SK-N-SH treated with all-trans-retinoic acid at 6 μM for 48 hours (cell line): Measurements from ENCODE around the gene DHX16.

Source experiments
- ARNTL ChIP-seq: fragments of 450-650 bp; formaldehyde crosslinking; IDR thresholded peaks from 2 replicates; pipeline ENCODE4 v1.5.0; 2020; ENCODE audit warnings: low read depth, mild to moderate bottlenecking, moderate library complexity, borderline replicate concordance
- ESRRG ChIP-seq: fragments of 250-450 bp; sonication (Bioruptor Pico); IDR thresholded peaks from 2 replicates; pipeline ENCODE4 v1.6.1; 2021; ENCODE audit warnings: mild to moderate bottlenecking
- GLIS3 ChIP-seq: fragments of 250-450 bp; sonication (Bioruptor Pico); IDR thresholded peaks from 2 replicates; pipeline ENCODE4 v1.5.0; 2020; ENCODE audit warnings: mild to moderate bottlenecking, moderate library complexity
- OSR1 ChIP-seq: fragments of 250-450 bp; sonication (Bioruptor Pico); IDR thresholded peaks from 2 replicates; pipeline ENCODE4 v1.8.0; 2022; ENCODE audit warnings: moderate library complexity, mild to moderate bottlenecking, inconsistent platforms
- RARB ChIP-seq: fragments of 250-450 bp; sonication (Bioruptor Pico); IDR thresholded peaks from 2 replicates; pipeline ENCODE4 v1.8.0; 2021; ENCODE audit warnings: mild to moderate bottlenecking, moderate library complexity
- SNAI2 ChIP-seq: fragments of 250-450 bp; sonication (Bioruptor Pico); IDR thresholded peaks from 2 replicates; pipeline ENCODE4 v1.5.0; 2020; ENCODE audit warnings: mild to moderate bottlenecking, moderate library complexity
- ZFP3 ChIP-seq: fragments of 250-450 bp; sonication (Bioruptor Pico); IDR thresholded peaks from 2 replicates; pipeline ENCODE4 v1.5.0; 2020; ENCODE audit warnings: mild to moderate bottlenecking, moderate library complexity
- ZNF565 ChIP-seq: fragments of 450-650 bp; formaldehyde crosslinking; conservative IDR thresholded peaks from 2 replicates; pipeline ENCODE4 v1.5.0; 2020; ENCODE audit warnings: low read depth, mild to moderate bottlenecking, moderate library complexity
- TF ChIP-seq, protein P1 (sequence below): fragments of 250-450 bp; sonication (Bioruptor Pico); IDR thresholded peaks from 2 replicates; pipeline ENCODE4 v1.5.1; 2021; ENCODE audit warnings: mild to moderate bottlenecking, moderate library complexity
- TF ChIP-seq, protein P2 (sequence below): fragments of 250-450 bp; sonication (Bioruptor Pico); IDR thresholded peaks from 2 replicates; pipeline ENCODE4 v1.5.1; 2020; ENCODE audit warnings: low read depth, mild to moderate bottlenecking, moderate library complexity
- TF ChIP-seq, protein P3 (sequence below): fragments of 250-450 bp; sonication (Bioruptor Pico); IDR thresholded peaks from 2 replicates; pipeline ENCODE4 v1.8.0; 2020; ENCODE audit warnings: mild to moderate bottlenecking, moderate library complexity, borderline replicate concordance

DNA sequence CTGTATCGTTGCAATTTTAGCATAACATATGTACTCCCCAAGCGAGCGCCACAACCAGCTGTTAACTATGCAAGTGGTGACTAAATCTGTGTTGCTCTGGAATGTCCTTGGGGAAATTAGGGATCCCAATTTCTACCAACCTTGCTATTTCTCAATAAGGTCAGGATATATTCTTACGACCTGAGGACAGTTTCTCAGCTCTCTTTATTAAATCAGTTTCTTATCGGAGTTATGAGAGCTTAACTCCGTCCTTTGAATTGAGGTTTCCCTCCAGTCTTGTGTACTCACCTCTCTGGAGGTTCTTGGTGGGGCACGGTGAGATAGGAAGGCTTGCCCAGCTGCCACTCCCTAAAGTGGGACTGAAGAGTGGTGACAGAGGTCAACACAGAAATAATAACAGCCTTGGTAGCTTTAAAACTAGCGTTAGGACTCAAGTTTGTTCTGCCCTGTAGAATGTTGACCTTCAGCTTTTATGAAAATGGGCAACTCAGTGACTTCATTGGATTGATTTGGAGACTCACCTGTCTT is 54.5 kb downstream of the DHX16 start:
- TF ChIP-seq ZFP3 (CRISPR knock-in tag) = no peak
- TF ChIP-seq, protein P1, sequence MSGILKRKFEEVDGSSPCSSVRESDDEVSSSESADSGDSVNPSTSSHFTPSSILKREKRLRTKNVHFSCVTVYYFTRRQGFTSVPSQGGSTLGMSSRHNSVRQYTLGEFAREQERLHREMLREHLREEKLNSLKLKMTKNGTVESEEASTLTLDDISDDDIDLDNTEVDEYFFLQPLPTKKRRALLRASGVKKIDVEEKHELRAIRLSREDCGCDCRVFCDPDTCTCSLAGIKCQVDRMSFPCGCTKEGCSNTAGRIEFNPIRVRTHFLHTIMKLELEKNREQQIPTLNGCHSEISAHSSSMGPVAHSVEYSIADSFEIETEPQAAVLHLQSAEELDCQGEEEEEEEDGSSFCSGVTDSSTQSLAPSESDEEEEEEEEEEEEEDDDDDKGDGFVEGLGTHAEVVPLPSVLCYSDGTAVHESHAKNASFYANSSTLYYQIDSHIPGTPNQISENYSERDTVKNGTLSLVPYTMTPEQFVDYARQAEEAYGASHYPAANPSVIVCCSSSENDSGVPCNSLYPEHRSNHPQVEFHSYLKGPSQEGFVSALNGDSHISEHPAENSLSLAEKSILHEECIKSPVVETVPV = no peak
- no peak for TF ChIP-seq GLIS3 (CRISPR knock-in tag)
- no peak for TF ChIP-seq ARNTL (CRISPR knock-in tag)
- TF ChIP-seq, protein P2, sequence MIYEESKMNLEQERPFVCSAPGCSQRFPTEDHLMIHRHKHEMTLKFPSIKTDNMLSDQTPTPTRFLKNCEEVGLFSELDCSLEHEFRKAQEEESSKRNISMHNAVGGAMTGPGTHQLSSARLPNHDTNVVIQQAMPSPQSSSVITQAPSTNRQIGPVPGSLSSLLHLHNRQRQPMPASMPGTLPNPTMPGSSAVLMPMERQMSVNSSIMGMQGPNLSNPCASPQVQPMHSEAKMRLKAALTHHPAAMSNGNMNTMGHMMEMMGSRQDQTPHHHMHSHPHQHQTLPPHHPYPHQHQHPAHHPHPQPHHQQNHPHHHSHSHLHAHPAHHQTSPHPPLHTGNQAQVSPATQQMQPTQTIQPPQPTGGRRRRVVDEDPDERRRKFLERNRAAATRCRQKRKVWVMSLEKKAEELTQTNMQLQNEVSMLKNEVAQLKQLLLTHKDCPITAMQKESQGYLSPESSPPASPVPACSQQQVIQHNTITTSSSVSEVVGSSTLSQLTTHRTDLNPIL (CRISPR knock-in tag) = no peak
- TF ChIP-seq, protein P3, sequence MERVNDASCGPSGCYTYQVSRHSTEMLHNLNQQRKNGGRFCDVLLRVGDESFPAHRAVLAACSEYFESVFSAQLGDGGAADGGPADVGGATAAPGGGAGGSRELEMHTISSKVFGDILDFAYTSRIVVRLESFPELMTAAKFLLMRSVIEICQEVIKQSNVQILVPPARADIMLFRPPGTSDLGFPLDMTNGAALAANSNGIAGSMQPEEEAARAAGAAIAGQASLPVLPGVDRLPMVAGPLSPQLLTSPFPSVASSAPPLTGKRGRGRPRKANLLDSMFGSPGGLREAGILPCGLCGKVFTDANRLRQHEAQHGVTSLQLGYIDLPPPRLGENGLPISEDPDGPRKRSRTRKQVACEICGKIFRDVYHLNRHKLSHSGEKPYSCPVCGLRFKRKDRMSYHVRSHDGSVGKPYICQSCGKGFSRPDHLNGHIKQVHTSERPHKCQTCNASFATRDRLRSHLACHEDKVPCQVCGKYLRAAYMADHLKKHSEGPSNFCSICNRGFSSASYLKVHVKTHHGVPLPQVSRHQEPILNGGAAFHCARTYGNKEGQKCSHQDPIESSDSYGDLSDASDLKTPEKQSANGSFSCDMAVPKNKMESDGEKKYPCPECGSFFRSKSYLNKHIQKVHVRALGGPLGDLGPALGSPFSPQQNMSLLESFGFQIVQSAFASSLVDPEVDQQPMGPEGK (CRISPR knock-in tag) = no peak
- TF ChIP-seq RARB (CRISPR knock-in tag) = no peak
- TF ChIP-seq ESRRG (CRISPR knock-in tag) = no peak
- no peak for TF ChIP-seq SNAI2 (CRISPR knock-in tag)
- no peak for TF ChIP-seq OSR1 (CRISPR knock-in tag)
- no peak for TF ChIP-seq ZNF565 (CRISPR knock-in tag)
